GM19193 (cell line): Measurements from ENCODE around the gene NLE1.

Experiments used
- POLR2A ChIP-seq: IDR thresholded peaks from 4 replicates; pipeline ENCODE4 v1.6.1; 2011; ENCODE audit not compliant: insufficient read depth, insufficient read length; ENCODE audit errors: extremely low read depth

Gene NLE1

DNA sequence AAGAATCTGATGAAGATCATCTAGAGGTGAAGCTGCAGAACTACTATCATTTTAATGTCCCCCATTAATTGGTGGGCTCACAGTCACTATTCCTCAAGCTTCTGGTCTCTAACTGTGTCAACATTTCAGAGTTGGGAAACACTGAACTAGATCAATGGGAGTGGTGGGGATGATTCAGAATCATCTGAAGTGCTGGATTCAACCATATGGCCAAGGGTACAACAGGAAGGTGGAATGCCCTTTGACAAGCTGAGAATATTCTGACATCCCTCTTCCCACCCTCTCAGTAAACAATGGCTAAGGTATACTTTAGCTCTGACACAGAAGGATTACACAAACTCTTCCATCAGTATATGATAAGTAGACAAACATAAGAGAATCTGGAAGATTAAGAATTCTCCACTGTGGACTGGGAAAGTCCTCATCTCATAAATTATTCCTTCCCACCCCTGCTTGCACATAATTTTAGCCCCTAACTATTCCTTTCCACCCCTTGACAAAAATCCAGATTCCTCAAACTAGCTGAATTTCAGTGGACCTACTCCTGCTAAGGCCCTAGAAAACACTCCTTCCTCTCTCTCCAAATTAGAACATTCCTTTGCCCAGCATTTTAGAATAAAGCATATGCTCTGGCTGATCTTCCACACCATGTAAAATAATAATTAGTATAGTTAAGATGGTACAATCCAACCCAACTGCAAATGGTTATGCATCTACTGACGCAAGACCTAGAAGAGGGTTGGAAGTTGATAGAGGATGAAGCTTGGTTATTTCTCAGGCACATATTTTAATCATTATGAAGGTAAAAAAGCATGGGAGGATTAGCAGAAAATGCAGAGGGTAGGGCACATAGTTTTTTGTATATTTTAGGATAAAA lies 62.3 kb downstream of the NLE1 start:
- TF ChIP-seq POLR2A: no peak
